Heart right ventricle (tissue), 16 donors: ENCODE measurements around the gene CALD1. TPM values are rescaled to one million over a fixed set of nuclear protein-coding genes. Genes with fewer than 3 reads are reported as not detected.

Experiments
- ATAC-seq, 8 donors: fragments of 200-7000 bp; cut with Tn5 transposase; one replicate each; pipeline ENCODE4 v1.9.1; 2020; ENCODE audit warnings: mild to moderate bottlenecking in 8 of 8, moderate library complexity in 8 of 8, moderate number of reproducible peaks in 1 of 8
- DNase-seq, 2 donors: peaks; one replicate each; pipeline ENCODE4 v3.0.0-alpha.2; 2020
- H3K27ac ChIP-seq, 10 donors: fragments of 200-600 bp; sonication (generic) in 2 of 10; one replicate each; pipeline versions ENCODE4 v1.5.0 to v1.8.0; 2020 to 2022; ENCODE audit warnings: mild to moderate bottlenecking in 3 of 10
- H3K27me3 ChIP-seq, 7 donors: fragments of 200-600 bp; one replicate each; pipeline ENCODE4 v1.8.0; 2021 to 2022; ENCODE audit warnings: mild to moderate bottlenecking in 2 of 7
- H3K36me3 ChIP-seq, 9 donors: fragments of 200-600 bp; sonication (generic) in 1 of 9; one replicate each; pipeline versions ENCODE4 v1.5.0 to v1.8.0; 2020 to 2022; ENCODE audit warnings: mild to moderate bottlenecking in 2 of 9
- H3K4me1 ChIP-seq, 9 donors: fragments of 200-600 bp; sonication (generic) in 1 of 9; one replicate each; pipeline versions ENCODE4 v1.5.0 to v1.8.0; 2020 to 2022; ENCODE audit warnings: mild to moderate bottlenecking in 4 of 9
- H3K4me3 ChIP-seq, 10 donors: fragments of 200-600 bp; sonication (generic) in 2 of 10; one replicate each; pipeline versions ENCODE4 v1.5.0 to v1.8.0; 2020 to 2022; ENCODE audit warnings: mild to moderate bottlenecking in 7 of 10, moderate library complexity in 2 of 10
- H3K9me3 ChIP-seq, 11 donors: fragments of 200-600 bp in 10 of 11; sonication (generic) in 2 of 11; one replicate each; pipeline versions ENCODE4 v1.5.0 to v1.8.0; 2013 to 2022; ENCODE audit warnings: mild to moderate bottlenecking in 2 of 11, control low read depth in 1 of 11, moderate library complexity in 1 of 11
- WGBS, 2 donors: extraction: QIAGEN DNeasy Blood & Tissue Kit; methylation state at CpG; one replicate each; pipeline ENCODE4 v1.1.7; 2013; ENCODE audit warnings: inconsistent platforms in 1 of 2; 5-methylcytosine and 5-hydroxymethylcytosine counted together
- intact Hi-C, 10 donors: fragments of 100-400 bp; cut with DNase I; formaldehyde crosslinking; loops; one replicate each; pipeline versions ENCODE4 v1.11.1 to v1.14.2; 2022
- polyA plus RNA-seq, 2 donors: library from polyadenylated mRNA; stranded (reverse); fragments of 200-250 nt; gene quantifications; one replicate each; pipeline ENCODE4 v1.2.3, GENCODE V29; 2013
- total RNA-seq, 10 donors: library from RNA; stranded (reverse); fragmentation: NEBNext Ultra II Directional in 3 of 10; extraction: Animal tissue kit (Norgen Biotek cat#: 25700) in 3 of 10; gene quantifications; one replicate each; pipeline versions ENCODE4 v1.2.1 to v1.2.4, GENCODE V29; 2021 to 2023
- TF ChIP-seq, protein P1 (sequence below), 9 donors: fragments of 200-600 bp; sonication (generic) in 2 of 9; IDR thresholded peaks; one replicate each; pipeline versions ENCODE4 v1.5.0 to v1.8.0; 2021 to 2022; ENCODE audit warnings: antibody characterized with exemption in 9 of 9, mild to moderate bottlenecking in 5 of 9, moderate library complexity in 1 of 9
- donor health status: Arrhythmogenic right ventricular cardiomyopathy.
- donor health status: ischemic (EF 13 %, LVEDD 7.1; RV severe dilation, severe dysfunction).
- donor health status: healthy with polysubstance abuse.
- donor health status: DM: no; HTN: yes; CAD: no.
- donor health status: DM: no; HTN: no; CAD: no.
- donor health status: ischemic (EF 25% LVEDD 6.9; RV normal size, moderate dysfunction).
- donor health status: ischemic (EF 25% LVEDD 5.7; RV mildly dilated, moderate dysfunction).
- donor health status: healthy.
- donor health status: DM: yes; HTN: yes; CAD: no.
- donor health status: Ischemic cardiomyopathy.
- donor health status: ischemic (EF 35%, LVEDD 5.7; RV mildly dilated, moderate dysfunction).
- donor health status: nonischemic (EF 11% LVEDD 7.7; RV severe dilation, severe dysfunction).
- donor health status: DM: yes; HTN: yes; CAD: no.
- donor health status: PGD.
- donor health status: ischemic (EF 29% LVEDD 5.4; RV normal size, mild dysfunction).
- donor health status: nonischemic (EF 23%, LVEDD 6.1; RV moderate dilation, normal function).

CALD1 gene
- total and polyA plus RNA-seq, 12 donors, result 69.9 to 180 (median 126) TPM

DNA sequence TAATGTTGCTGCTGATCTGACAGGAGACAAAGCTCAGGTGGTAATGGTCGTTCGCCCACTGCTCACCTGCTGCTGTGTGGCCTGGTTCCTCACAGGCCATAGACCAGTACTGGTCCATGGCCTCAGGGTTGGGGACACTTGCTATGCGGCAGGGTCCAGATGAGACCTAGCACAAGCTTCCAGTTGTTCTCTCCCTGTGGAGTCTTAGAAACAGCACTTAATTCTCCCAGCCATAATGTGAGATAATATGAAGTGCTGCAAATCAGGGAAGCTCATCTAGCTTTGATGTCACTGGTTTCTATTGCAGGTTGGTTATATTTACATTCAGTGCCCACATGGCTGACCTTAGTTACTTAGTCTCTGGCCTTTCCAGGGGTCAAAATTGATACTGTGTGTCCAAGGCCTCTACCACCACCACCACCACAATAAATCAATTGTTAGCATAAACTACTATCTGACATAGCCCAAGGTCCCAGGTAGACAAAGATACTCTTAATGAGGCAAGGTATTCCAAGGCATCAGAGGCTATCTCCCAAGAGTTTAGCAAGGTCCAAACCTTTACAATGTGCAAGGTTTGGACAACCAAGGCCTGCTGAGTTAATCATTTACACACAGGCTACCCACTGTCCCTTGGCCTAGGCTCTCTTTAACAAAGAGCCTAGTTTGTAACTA, 217.9 kb downstream of the CALD1 start:
- Histone ChIP-seq H3K4me3 (no peak overlapping the region), H3K9me3 (peaks cover 0 to 5% (median 0%) of the 10 kb centered on the region in 11 donors), H3K4me1 (peaks cover 0 to 13% (median 2%) of the 10 kb centered on the region in 9 donors), H3K36me3 (peaks cover 0 to 63% (median 14%) of the 10 kb centered on the region in 9 donors), H3K27me3 (no peaks in the 10 kb centered on the region), H3K27ac (no peak overlapping the region)
- DNase-seq (no peak), ATAC-seq (no peak)
- TF ChIP-seq, protein P1, sequence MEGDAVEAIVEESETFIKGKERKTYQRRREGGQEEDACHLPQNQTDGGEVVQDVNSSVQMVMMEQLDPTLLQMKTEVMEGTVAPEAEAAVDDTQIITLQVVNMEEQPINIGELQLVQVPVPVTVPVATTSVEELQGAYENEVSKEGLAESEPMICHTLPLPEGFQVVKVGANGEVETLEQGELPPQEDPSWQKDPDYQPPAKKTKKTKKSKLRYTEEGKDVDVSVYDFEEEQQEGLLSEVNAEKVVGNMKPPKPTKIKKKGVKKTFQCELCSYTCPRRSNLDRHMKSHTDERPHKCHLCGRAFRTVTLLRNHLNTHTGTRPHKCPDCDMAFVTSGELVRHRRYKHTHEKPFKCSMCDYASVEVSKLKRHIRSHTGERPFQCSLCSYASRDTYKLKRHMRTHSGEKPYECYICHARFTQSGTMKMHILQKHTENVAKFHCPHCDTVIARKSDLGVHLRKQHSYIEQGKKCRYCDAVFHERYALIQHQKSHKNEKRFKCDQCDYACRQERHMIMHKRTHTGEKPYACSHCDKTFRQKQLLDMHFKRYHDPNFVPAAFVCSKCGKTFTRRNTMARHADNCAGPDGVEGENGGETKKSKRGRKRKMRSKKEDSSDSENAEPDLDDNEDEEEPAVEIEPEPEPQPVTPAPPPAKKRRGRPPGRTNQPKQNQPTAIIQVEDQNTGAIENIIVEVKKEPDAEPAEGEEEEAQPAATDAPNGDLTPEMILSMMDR (IDR thresholded peaks at IDR 0.05), result no peak
- WGBS, 2 donors, result 94 to 98% methylated on average over 3 of the region's 3 CpGs
- intact Hi-C loops, result loop anchor here in 3 of 10 donors (10.0 kb wide), 3 partner anchors 167 to 187 kb away; partner anchors contain the start of gene CYREN (in 1 of the 3)

DNA sequence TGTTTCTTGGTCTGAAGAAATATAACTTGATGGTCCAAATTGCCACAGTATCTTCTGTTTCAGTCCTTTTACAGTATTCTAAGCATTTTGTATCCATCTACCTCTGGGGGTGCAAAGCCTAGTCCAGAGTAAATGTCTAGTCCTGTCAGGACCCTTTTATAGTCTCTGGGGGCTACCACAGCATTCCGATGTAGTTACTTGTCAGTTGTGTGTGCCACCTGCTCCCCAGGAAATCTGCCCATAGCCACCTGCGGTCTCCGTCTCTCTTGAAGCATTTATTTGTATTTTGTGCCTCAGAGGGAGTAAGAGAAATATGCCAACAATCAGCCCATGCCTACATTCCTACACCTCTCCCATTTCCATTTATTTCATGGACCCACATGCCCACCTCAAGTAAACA, 219.7 kb downstream of the CALD1 start:
- H3K4me1 ChIP-seq, result peaks cover 0 to 13% (median 0%) of the 10 kb centered on the region in 9 donors
- ATAC-seq (no peak), DNase-seq (no peak)
- intact Hi-C loops, result loop anchor here in 3 of 10 donors (10.0 kb wide), 3 partner anchors 166 to 186 kb away; partner anchors contain the start of gene CYREN (in 1 of the 3)
- H3K9me3 ChIP-seq, result peaks cover 0 to 5% (median 0%) of the 10 kb centered on the region in 11 donors
- TF ChIP-seq, protein P1 (IDR thresholded peaks at IDR 0.05), result no peak
- H3K27me3 ChIP-seq, result no peaks in the 10 kb centered on the region
- 99% methylated on average over 3 of the region's 3 CpGs for WGBS, 2 donors
- no peak overlapping the region for H3K27ac ChIP-seq
- no peak overlapping the region for H3K4me3 ChIP-seq
- H3K36me3 ChIP-seq, result peaks cover 0 to 50% (median 14%) of the 10 kb centered on the region in 9 donors

GRCh38 chr7:135001390-135002165, 222.1 kb downstream of the CALD1 start:
- H3K27ac ChIP-seq, result no peak overlapping the region
- no peaks in the 10 kb centered on the region for H3K27me3 ChIP-seq
- no peak for DNase-seq
- no peaks in the 10 kb centered on the region for H3K4me1 ChIP-seq
- peak in 1 of 8 donors; percentile 27 for ATAC-seq
- intact Hi-C loops, result no loop called here
- 93% methylated on average over 1 of the region's 1 CpG for whole genome bisulfite sequencing, 2 donors
- H3K4me3 ChIP-seq, result no peak overlapping the region
- TF ChIP-seq, protein P1 (IDR thresholded peaks at IDR 0.05), result no peak
- H3K36me3 ChIP-seq, result peaks cover 0 to 26% (median 5%) of the 10 kb centered on the region in 9 donors
- peaks cover 0 to 6% (median 0%) of the 10 kb centered on the region in 11 donors for H3K9me3 ChIP-seq

DNA sequence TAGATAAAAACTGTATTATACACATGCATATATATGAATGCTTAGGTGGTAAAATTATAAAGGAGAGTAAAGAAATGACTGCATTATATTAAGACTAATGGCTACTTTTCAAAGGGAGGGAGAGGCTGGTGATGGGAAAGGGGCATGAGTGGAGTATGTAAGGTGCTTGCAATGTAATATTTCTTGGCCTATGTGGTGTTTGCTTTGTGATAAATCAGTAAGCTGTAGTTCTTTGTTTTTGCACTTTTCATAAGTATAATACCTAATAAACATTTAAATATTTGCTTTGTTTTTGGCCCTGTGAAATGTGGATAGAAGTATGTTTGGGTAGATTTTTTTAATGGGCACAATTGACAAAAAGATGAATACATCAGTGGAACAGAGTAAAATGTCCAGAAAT, 232.8 kb downstream of the CALD1 start:
- no peaks in the 10 kb centered on the region for H3K27me3 ChIP-seq
- no peaks in the 10 kb centered on the region for H3K36me3 ChIP-seq
- H3K4me1 ChIP-seq, result no peaks in the 10 kb centered on the region
- ATAC-seq, result no peak
- TF ChIP-seq, protein P1 (IDR thresholded peaks at IDR 0.05), result no peak
- intact Hi-C loops, result no loop called here
- no peak overlapping the region for H3K4me3 ChIP-seq
- H3K27ac ChIP-seq, result no peak overlapping the region
- H3K9me3 ChIP-seq, result peaks cover 0 to 7% (median 0%) of the 10 kb centered on the region in 11 donors
- DNase-seq, result no peak

Other genes with a start within 250 kb of the CALD1 start
- gene AKR1B15, start 230.5 kb upstream of the CALD1 start, total RNA-seq, result not detected
- not detected for gene AKR1B15, start 230.5 kb upstream of the CALD1 start, polyA plus RNA-seq
- 10 to 100 TPM; 12.4 to 19.7 (median 14.1) TPM for gene BPGM, start 132.8 kb upstream of the CALD1 start, total RNA-seq
- 10 to 100 TPM; 15.7 to 19.7 TPM for gene BPGM, start 132.8 kb upstream of the CALD1 start, polyA plus RNA-seq
- 1 to 10 TPM in 8 of 10 donors, under 1 TPM in 2; 0.64 to 2.6 (median 1.3) TPM for gene AGBL3, start 206.9 kb downstream of the CALD1 start, total RNA-seq
- gene AGBL3, start 206.9 kb downstream of the CALD1 start, polyA plus RNA-seq, result under 1 TPM; 0.88 to 0.95 TPM